NCI-H187 (cell line): Measurements from ENCODE around the gene KLK13.

Experiments used
- DNase-seq, 2 experiments: peaks; one replicate each; lab custom pipeline; 2025; lab: John Stamatoyannopoulos, UW

The KLK13 gene

GRCh38 chr19:51091895-51092873, 27.3 kb upstream of the KLK13 start:
- peak; percentile 33 to 49 for DNase-seq

- no peak for DNase-seq
Measured at GRCh38 chr19:51091126-51091525, 26.2 kb upstream of the KLK13 start.

- DNase-seq: no peak
Measured at GRCh38 chr19:51090471-51090870, 25.6 kb upstream of the KLK13 start.

- no peak for DNase-seq
Measured at GRCh38 chr19:51089786-51090185, 24.9 kb upstream of the KLK13 start.

- no peak for DNase-seq
Measured at GRCh38 chr19:51086153-51086850, 21.4 kb upstream of the KLK13 start.

- DNase-seq: no peak
Measured at GRCh38 chr19:51084505-51084904, 19.6 kb upstream of the KLK13 start.

- no peak for DNase-seq
Measured at GRCh38 chr19:51083783-51084182, 18.9 kb upstream of the KLK13 start.

GRCh38 chr19:51083181-51083580, 18.3 kb upstream of the KLK13 start:
- no peak for DNase-seq

- DNase-seq: no peak
Measured at GRCh38 chr19:51082611-51083010, 17.7 kb upstream of the KLK13 start, which contains the start of gene KLK14. Gene KLK14, minus strand, starts transcription at chr19:51082887. Its CDS starts 273 bp downstream, at chr19:51082614.

- no peak for DNase-seq
Measured at GRCh38 chr19:51081476-51081875, 16.6 kb upstream of the KLK13 start.

GRCh38 chr19:51079481-51080110, 14.7 kb upstream of the KLK13 start:
- DNase-seq: no peak

- no peak for DNase-seq
Measured at GRCh38 chr19:51078731-51079130, 13.8 kb upstream of the KLK13 start.

GRCh38 chr19:51078104-51078503, 13.2 kb upstream of the KLK13 start:
- no peak for DNase-seq

- DNase-seq: no peak
Measured at GRCh38 chr19:51076631-51077213, 11.8 kb upstream of the KLK13 start.

GRCh38 chr19:51075998-51076397, 11.1 kb upstream of the KLK13 start:
- no peak for DNase-seq

- DNase-seq: no peak
Measured at GRCh38 chr19:51071095-51071405, 6.2 kb upstream of the KLK13 start.

GRCh38 chr19:51070334-51071094, 5.6 kb upstream of the KLK13 start:
- DNase-seq: no peak

- DNase-seq: no peak
Measured at GRCh38 chr19:51066393-51067186, 1.7 kb upstream of the KLK13 start.

GRCh38 chr19:51065221-51065960, 499 bp upstream of the KLK13 start:
- no peak for DNase-seq

- DNase-seq: no peak
Measured at GRCh38 chr19:51063664-51064063, 1.2 kb downstream of the KLK13 start.
